ENCODE results near the gene MEIS2.

MEIS2 gene

DNA sequence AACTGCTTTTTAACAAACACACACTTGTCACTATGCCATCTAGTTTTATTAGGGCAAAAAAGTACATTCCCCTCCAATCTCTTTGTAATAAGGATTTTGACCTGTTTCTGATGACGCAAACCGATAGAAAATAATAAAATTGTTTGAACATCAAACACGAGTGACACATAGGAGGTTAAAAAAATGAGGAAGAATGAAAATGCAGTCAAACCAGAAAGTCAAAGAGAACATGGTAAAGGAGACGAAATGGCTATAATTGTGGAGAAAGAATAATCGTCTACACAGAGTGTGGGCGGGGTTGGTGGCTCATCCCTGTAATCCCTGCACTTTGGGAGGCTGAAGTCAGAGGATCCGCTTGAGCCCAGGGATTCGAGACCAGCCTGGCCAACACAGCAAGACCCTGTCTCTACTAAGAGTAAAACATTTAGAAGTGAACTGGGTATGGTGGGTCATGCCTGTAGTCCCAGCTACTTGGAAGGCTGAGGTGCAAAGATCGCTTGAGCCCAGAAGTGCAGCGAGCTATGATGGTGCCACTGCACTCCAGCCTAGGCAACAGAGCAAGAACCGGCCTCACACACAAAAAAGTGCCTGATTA, 83.2 kb downstream of the MEIS2 start:
- H3K9me2 ChIP-seq (replicated peaks; ENCODE audit: low read depth, low read length), result no peaks in the 10 kb centered on the region
- H4K20me1 ChIP-seq (ENCODE audit: insufficient read depth, low read length, poor library complexity, severe bottlenecking), result no peaks in the 10 kb centered on the region
- H3K9ac ChIP-seq (ENCODE audit: low read depth, low read length, poor library complexity, severe bottlenecking), result no peak overlapping the region
- H3K9me3 ChIP-seq (ENCODE audit: insufficient read depth, low read depth, low read length), result no peaks in the 10 kb centered on the region
- H3K4me2 ChIP-seq (ENCODE audit: low read depth, low read length, poor library complexity, severe bottlenecking), result no peak overlapping the region
- H3K36me3 ChIP-seq (ENCODE audit: insufficient read depth, low read length), result no peaks in the 10 kb centered on the region
- no peaks in the 10 kb centered on the region for H3F3A ChIP-seq (ENCODE audit: low read depth)
- H3K4me3 ChIP-seq (ENCODE audit: low read length, poor library complexity, severe bottlenecking), result no peak overlapping the region
- no peaks in the 10 kb centered on the region for H3K4me1 ChIP-seq (ENCODE audit: insufficient read depth, low read length, poor library complexity, severe bottlenecking)
- H3K79me2 ChIP-seq (ENCODE audit: insufficient read depth, low read length), result no peaks in the 10 kb centered on the region
- no peaks in the 10 kb centered on the region for H3K27me3 ChIP-seq (ENCODE audit: insufficient read depth, low read length, poor library complexity, severe bottlenecking)
- TF ChIP-seq, protein P1, sequence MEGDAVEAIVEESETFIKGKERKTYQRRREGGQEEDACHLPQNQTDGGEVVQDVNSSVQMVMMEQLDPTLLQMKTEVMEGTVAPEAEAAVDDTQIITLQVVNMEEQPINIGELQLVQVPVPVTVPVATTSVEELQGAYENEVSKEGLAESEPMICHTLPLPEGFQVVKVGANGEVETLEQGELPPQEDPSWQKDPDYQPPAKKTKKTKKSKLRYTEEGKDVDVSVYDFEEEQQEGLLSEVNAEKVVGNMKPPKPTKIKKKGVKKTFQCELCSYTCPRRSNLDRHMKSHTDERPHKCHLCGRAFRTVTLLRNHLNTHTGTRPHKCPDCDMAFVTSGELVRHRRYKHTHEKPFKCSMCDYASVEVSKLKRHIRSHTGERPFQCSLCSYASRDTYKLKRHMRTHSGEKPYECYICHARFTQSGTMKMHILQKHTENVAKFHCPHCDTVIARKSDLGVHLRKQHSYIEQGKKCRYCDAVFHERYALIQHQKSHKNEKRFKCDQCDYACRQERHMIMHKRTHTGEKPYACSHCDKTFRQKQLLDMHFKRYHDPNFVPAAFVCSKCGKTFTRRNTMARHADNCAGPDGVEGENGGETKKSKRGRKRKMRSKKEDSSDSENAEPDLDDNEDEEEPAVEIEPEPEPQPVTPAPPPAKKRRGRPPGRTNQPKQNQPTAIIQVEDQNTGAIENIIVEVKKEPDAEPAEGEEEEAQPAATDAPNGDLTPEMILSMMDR (conservative IDR thresholded peaks at IDR 0.05; ENCODE audit: low read length), result no peak
- no peak for TF ChIP-seq EZH2phosphoT487 (IDR thresholded peaks at IDR 0.05; ENCODE audit: borderline replicate concordance)
- H2AFZ ChIP-seq (ENCODE audit: low read length), result no peak overlapping the region

DNA sequence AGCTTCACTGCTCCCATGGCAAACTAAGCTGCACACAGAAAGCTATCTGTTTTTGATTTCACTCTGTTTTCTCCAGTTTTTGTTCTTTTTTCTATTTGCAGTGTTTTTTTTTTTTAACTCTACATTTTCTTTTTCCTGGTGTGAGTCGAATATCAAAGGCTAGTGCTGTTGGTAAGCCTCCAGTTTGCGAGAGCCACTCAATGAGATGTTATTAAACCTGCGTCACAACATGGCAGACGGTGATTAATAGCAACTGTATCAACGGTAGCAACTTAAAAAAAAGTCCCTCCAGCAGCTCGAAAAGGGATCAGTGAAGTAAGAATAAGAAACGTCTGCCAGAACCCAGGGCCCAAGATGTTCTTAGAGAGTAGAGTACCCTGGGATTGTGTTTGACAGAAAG, 84.1 kb downstream of the MEIS2 start:
- H3K9ac ChIP-seq (ENCODE audit: low read depth, low read length, poor library complexity, severe bottlenecking), result no peak overlapping the region
- no peak overlapping the region for H2AFZ ChIP-seq (ENCODE audit: low read length)
- no peaks in the 10 kb centered on the region for H3F3A ChIP-seq (ENCODE audit: low read depth)
- no peak for TF ChIP-seq EZH2phosphoT487 (IDR thresholded peaks at IDR 0.05; ENCODE audit: borderline replicate concordance)
- TF ChIP-seq, protein P1 (conservative IDR thresholded peaks at IDR 0.05; ENCODE audit: low read length), result no peak
- H4K20me1 ChIP-seq (ENCODE audit: insufficient read depth, low read length, poor library complexity, severe bottlenecking), result no peaks in the 10 kb centered on the region
- H3K9me3 ChIP-seq (ENCODE audit: insufficient read depth, low read depth, low read length), result no peaks in the 10 kb centered on the region
- H3K27me3 ChIP-seq (ENCODE audit: insufficient read depth, low read length, poor library complexity, severe bottlenecking), result no peaks in the 10 kb centered on the region
- no peak overlapping the region for H3K4me3 ChIP-seq (ENCODE audit: low read length, poor library complexity, severe bottlenecking)
- no peaks in the 10 kb centered on the region for H3K36me3 ChIP-seq (ENCODE audit: insufficient read depth, low read length)
- H3K79me2 ChIP-seq (ENCODE audit: insufficient read depth, low read length), result no peaks in the 10 kb centered on the region
- H3K4me2 ChIP-seq (ENCODE audit: low read depth, low read length, poor library complexity, severe bottlenecking), result no peak overlapping the region
- H3K4me1 ChIP-seq (ENCODE audit: insufficient read depth, low read length, poor library complexity, severe bottlenecking), result no peaks in the 10 kb centered on the region
- H3K9me2 ChIP-seq (replicated peaks; ENCODE audit: low read depth, low read length), result no peaks in the 10 kb centered on the region

DNA sequence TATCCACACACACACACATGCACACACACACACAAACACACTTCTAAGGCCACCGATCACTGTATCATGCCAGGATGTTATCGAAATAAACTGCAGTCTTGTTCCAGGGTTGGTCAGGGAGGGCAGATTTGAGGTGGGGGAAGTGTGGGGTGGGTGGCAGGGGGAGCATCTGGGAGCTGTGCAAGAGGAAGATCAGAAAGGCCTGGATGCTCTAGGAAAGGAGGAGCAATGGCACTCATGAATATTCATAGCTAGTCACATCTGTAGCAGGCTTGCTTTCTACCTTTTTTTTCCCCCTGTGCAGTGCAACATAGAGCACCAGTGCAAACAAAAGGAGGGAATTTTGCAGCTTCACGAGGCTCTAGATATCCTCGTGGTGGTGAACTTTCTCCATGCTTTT, 84.9 kb downstream of the MEIS2 start:
- Histone ChIP-seq H3K9me3 (ENCODE audit: insufficient read depth, low read depth, low read length) (no peaks in the 10 kb centered on the region), H3K36me3 (ENCODE audit: insufficient read depth, low read length) (no peaks in the 10 kb centered on the region), H3K9ac (ENCODE audit: low read depth, low read length, poor library complexity, severe bottlenecking) (no peak overlapping the region), H4K20me1 (ENCODE audit: insufficient read depth, low read length, poor library complexity, severe bottlenecking) (no peaks in the 10 kb centered on the region), H3K4me1 (ENCODE audit: insufficient read depth, low read length, poor library complexity, severe bottlenecking) (no peaks in the 10 kb centered on the region), H2AFZ (ENCODE audit: low read length) (no peak overlapping the region), H3K79me2 (ENCODE audit: insufficient read depth, low read length) (no peaks in the 10 kb centered on the region), H3K27me3 (ENCODE audit: insufficient read depth, low read length, poor library complexity, severe bottlenecking) (no peaks in the 10 kb centered on the region), H3F3A (ENCODE audit: low read depth) (no peaks in the 10 kb centered on the region), H3K4me3 (ENCODE audit: low read length, poor library complexity, severe bottlenecking) (no peak overlapping the region), H3K4me2 (ENCODE audit: low read depth, low read length, poor library complexity, severe bottlenecking) (no peak overlapping the region), H3K9me2 (replicated peaks; ENCODE audit: low read depth, low read length) (no peaks in the 10 kb centered on the region)
- TF ChIP-seq EZH2phosphoT487 (IDR thresholded peaks at IDR 0.05; ENCODE audit: borderline replicate concordance), result no peak
- TF ChIP-seq, protein P1 (conservative IDR thresholded peaks at IDR 0.05; ENCODE audit: low read length), result no peak
